ENCODE measurements around the gene RBM18.

Gene RBM18

GRCh38 chr9:122200960-122201595, 63.6 kb downstream of the RBM18 start:
- Histone ChIP-seq H3K27ac (no peak overlapping the region), H3K4me2 (no peak overlapping the region), H3K9me3 (replicated peaks in 1 of 11) (no peaks in the 10 kb centered on the region), H3K36me3 (no peaks in the 10 kb centered on the region), H3K9ac (no peak overlapping the region), H4K20me1 (no peaks in the 10 kb centered on the region), H3K4me1 (no peaks in the 10 kb centered on the region), H3K27me3 (no peaks in the 10 kb centered on the region), H3K4me3 (no peak overlapping the region)
- TF ChIP-seq Cebpa-rat (IDR thresholded peaks at IDR 0.05): no peak

- H3K9me3 ChIP-seq (replicated peaks in 1 of 11): no peaks in the 10 kb centered on the region
- no peak overlapping the region for H3K4me2 ChIP-seq
- no peaks in the 10 kb centered on the region for H3K36me3 ChIP-seq
- no peaks in the 10 kb centered on the region for H3K27me3 ChIP-seq
- H3K4me1 ChIP-seq: no peaks in the 10 kb centered on the region
- no peak overlapping the region for H3K4me3 ChIP-seq
- no peak for TF ChIP-seq Cebpa-rat (IDR thresholded peaks at IDR 0.05)
- no peaks in the 10 kb centered on the region for H4K20me1 ChIP-seq
- H3K27ac ChIP-seq: no peak overlapping the region
- H3K9ac ChIP-seq: no peak overlapping the region
These were observed 66.8 kb downstream of the RBM18 start for GRCh38 chr9:122197882-122198281.

GRCh38 chr9:122197426-122197825, 67.2 kb downstream of the RBM18 start:
- no peaks in the 10 kb centered on the region for H4K20me1 ChIP-seq

GRCh38 chr9:122195875-122196274, 68.8 kb downstream of the RBM18 start:
- no peak for TF ChIP-seq Cebpa-rat (IDR thresholded peaks at IDR 0.05)
- H3K4me2 ChIP-seq: no peak overlapping the region
- H3K4me3 ChIP-seq: no peak overlapping the region
- H3K4me1 ChIP-seq: peaks cover 0 to 9% (median 0%) of the 10 kb centered on the region in 10 experiments; a peak in 4 of 20 replicates
- H3K9ac ChIP-seq: no peak overlapping the region
- no peaks in the 10 kb centered on the region for H3K27me3 ChIP-seq
- no peak overlapping the region for H3K27ac ChIP-seq
- H3K36me3 ChIP-seq: no peaks in the 10 kb centered on the region
- H3K9me3 ChIP-seq (replicated peaks in 1 of 11): no peaks in the 10 kb centered on the region
- no peaks in the 10 kb centered on the region for H4K20me1 ChIP-seq

More at GRCh38 chr9:122197426-122197825, 67.2 kb downstream of the RBM18 start:
- H3K9ac ChIP-seq: no peak overlapping the region
- H3K36me3 ChIP-seq: no peaks in the 10 kb centered on the region
- no peaks in the 10 kb centered on the region for H3K9me3 ChIP-seq (replicated peaks in 1 of 11)
- H3K4me2 ChIP-seq: no peak overlapping the region
- H3K27me3 ChIP-seq: no peaks in the 10 kb centered on the region
- peaks cover 0 to 1% (median 0%) of the 10 kb centered on the region in 10 experiments; a peak in 1 of 20 replicates for H3K4me1 ChIP-seq
- no peak overlapping the region for H3K27ac ChIP-seq
- TF ChIP-seq Cebpa-rat (IDR thresholded peaks at IDR 0.05): no peak
- H3K4me3 ChIP-seq: no peak overlapping the region

GRCh38 chr9:122193651-122194050, 71.0 kb downstream of the RBM18 start:
- H3K27ac ChIP-seq: no peak overlapping the region
- no peak overlapping the region for H3K9ac ChIP-seq
- no peaks in the 10 kb centered on the region for H3K27me3 ChIP-seq
- peaks cover 0 to 11% (median 0%) of the 10 kb centered on the region in 10 experiments; a peak in 4 of 20 replicates for H3K4me1 ChIP-seq
- H3K36me3 ChIP-seq: no peaks in the 10 kb centered on the region
- H3K9me3 ChIP-seq (replicated peaks in 1 of 11): no peaks in the 10 kb centered on the region
- TF ChIP-seq Cebpa-rat (IDR thresholded peaks at IDR 0.05): no peak
- H3K4me3 ChIP-seq: no peak overlapping the region
- H3K4me2 ChIP-seq: no peak overlapping the region
- no peaks in the 10 kb centered on the region for H4K20me1 ChIP-seq

- Histone ChIP-seq H3K9ac (no peak overlapping the region), H3K27me3 (no peaks in the 10 kb centered on the region), H3K4me1 (peaks cover 0 to 11% (median 0%) of the 10 kb centered on the region in 10 experiments; a peak in 4 of 20 replicates), H3K36me3 (no peaks in the 10 kb centered on the region), H3K4me2 (no peak overlapping the region), H4K20me1 (no peaks in the 10 kb centered on the region), H3K4me3 (no peak overlapping the region), H3K27ac (no peak overlapping the region), H3K9me3 (replicated peaks in 1 of 11) (no peaks in the 10 kb centered on the region)
- no peak for TF ChIP-seq Cebpa-rat (IDR thresholded peaks at IDR 0.05)
These were observed 71.6 kb downstream of the RBM18 start for GRCh38 chr9:122192914-122193525.

GRCh38 chr9:122192261-122192875, 72.3 kb downstream of the RBM18 start:
- H4K20me1 ChIP-seq: no peaks in the 10 kb centered on the region
- H3K36me3 ChIP-seq: no peaks in the 10 kb centered on the region
- H3K4me1 ChIP-seq: peaks cover 0 to 11% (median 0%) of the 10 kb centered on the region in 10 experiments; a peak in 4 of 20 replicates
- no peaks in the 10 kb centered on the region for H3K9me3 ChIP-seq (replicated peaks in 1 of 11)
- TF ChIP-seq Cebpa-rat (IDR thresholded peaks at IDR 0.05): no peak
- no peaks in the 10 kb centered on the region for H3K27me3 ChIP-seq
- 0 out of 22 replicates have a peak overlapping the region, but pooled peaks of 1 of the 11 experiments have one; percentile 1 for H3K4me2 ChIP-seq
- no peak overlapping the region for H3K9ac ChIP-seq
- H3K27ac ChIP-seq: no peak overlapping the region
- no peak overlapping the region for H3K4me3 ChIP-seq

GRCh38 chr9:122191584-122191983, 73.1 kb downstream of the RBM18 start:
- TF ChIP-seq Cebpa-rat (IDR thresholded peaks at IDR 0.05): no peak
- H3K4me2 ChIP-seq: no peak overlapping the region
- H3K27me3 ChIP-seq: no peaks in the 10 kb centered on the region
- no peaks in the 10 kb centered on the region for H3K9me3 ChIP-seq (replicated peaks in 1 of 11)
- H3K27ac ChIP-seq: no peak overlapping the region
- no peak overlapping the region for H3K9ac ChIP-seq
- no peak overlapping the region for H3K4me3 ChIP-seq
- peaks cover 0 to 11% (median 0%) of the 10 kb centered on the region in 10 experiments; a peak in 4 of 20 replicates for H3K4me1 ChIP-seq
- no peaks in the 10 kb centered on the region for H3K36me3 ChIP-seq
- H4K20me1 ChIP-seq: no peaks in the 10 kb centered on the region

DNA sequence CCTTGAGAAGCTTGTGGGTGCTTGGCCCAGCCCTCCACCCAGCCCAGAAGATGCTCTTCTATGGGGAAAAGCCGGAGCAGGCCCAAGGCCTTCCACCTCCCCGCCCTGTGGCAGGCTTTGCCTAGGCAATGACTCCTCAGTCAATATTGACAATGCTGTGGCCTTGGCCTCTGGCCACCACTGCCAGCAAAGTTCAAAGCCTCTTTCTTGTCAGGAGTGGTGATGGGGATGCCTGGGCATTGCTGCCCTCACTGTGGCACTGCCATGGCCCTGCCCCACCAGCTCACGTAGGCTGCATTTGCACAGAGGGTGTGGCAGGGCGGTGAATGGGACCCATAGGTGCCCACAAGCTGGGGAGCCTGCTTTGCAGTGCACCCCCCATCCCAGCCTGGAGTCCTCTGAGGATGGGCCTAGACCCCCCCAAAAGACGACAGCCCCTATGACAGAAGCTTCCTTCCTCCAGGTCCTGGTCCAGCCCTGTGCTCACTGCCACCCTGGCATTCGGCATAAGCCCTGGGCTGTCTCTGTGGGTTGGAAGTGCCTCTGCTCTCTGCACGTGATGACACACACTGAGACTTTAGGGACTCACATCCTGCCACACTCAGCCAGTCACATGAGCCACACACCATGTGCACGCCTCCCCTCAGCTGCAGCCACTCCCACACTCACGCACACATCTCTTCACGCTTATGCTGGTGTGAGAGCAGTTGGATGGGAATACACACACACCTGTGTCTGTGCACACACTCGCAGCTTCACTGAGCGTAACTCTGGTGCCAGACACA, 73.9 kb downstream of the RBM18 start:
- no peaks in the 10 kb centered on the region for H4K20me1 ChIP-seq
- no peaks in the 10 kb centered on the region for H3K9me3 ChIP-seq (replicated peaks in 1 of 11)
- no peak overlapping the region for H3K9ac ChIP-seq
- TF ChIP-seq Cebpa-rat (IDR thresholded peaks at IDR 0.05): no peak
- no peaks in the 10 kb centered on the region for H3K36me3 ChIP-seq
- H3K27ac ChIP-seq: no peak overlapping the region
- H3K27me3 ChIP-seq: no peaks in the 10 kb centered on the region
- peaks cover 0 to 11% (median 0%) of the 10 kb centered on the region in 10 experiments; a peak in 4 of 20 replicates for H3K4me1 ChIP-seq
- H3K4me2 ChIP-seq: no peak overlapping the region
- no peak overlapping the region for H3K4me3 ChIP-seq
